GM20000 (cell line): ENCODE results near the gene ITPKB.

Experiments
- DNase-seq: peaks from one replicate; pipeline ENCODE4 v3.0.0; 2012; ENCODE audit warnings: low spot score
- TF ChIP-seq, protein P1 (sequence below): IDR thresholded peaks from 2 replicates; pipeline ENCODE4 v1.5.1; 2012; ENCODE audit warnings: mild to moderate bottlenecking, control low read depth; ENCODE audit errors: extremely low read depth, missing control alignments

ITPKB gene

DNA sequence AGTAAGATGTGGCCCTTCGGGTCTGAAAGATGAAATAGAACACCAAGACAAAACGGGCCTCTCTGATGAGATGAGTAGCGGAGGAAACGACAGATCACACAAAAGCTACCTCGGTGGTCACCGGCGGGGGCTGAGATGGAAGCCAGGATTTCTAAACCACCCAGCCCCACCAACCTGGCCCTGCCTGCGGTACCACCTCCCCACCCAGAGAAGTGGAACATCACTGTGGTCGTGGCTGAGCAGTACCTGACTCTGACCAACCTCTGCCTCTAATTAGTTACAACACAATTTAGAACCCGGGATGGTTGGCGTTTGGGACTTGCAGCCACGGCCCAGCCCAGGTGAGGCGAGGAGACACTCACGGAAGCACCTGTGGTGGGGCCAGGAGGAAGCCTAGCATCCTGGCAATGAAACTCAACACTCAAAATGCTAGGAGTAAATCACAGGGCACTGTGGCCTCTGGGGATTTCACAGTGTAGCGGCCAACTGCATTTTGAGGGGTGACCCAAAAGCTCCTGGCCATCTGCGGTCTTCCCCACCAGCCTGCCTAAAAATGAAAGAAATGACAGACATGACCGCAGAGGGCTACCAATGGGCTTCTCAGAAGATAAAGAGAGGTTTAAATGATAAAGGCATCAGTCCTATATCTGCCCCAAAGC is 73.4 kb downstream of the ITPKB start:
- TF ChIP-seq, protein P1, sequence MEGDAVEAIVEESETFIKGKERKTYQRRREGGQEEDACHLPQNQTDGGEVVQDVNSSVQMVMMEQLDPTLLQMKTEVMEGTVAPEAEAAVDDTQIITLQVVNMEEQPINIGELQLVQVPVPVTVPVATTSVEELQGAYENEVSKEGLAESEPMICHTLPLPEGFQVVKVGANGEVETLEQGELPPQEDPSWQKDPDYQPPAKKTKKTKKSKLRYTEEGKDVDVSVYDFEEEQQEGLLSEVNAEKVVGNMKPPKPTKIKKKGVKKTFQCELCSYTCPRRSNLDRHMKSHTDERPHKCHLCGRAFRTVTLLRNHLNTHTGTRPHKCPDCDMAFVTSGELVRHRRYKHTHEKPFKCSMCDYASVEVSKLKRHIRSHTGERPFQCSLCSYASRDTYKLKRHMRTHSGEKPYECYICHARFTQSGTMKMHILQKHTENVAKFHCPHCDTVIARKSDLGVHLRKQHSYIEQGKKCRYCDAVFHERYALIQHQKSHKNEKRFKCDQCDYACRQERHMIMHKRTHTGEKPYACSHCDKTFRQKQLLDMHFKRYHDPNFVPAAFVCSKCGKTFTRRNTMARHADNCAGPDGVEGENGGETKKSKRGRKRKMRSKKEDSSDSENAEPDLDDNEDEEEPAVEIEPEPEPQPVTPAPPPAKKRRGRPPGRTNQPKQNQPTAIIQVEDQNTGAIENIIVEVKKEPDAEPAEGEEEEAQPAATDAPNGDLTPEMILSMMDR: no peak
- no peak for DNase-seq

DNA sequence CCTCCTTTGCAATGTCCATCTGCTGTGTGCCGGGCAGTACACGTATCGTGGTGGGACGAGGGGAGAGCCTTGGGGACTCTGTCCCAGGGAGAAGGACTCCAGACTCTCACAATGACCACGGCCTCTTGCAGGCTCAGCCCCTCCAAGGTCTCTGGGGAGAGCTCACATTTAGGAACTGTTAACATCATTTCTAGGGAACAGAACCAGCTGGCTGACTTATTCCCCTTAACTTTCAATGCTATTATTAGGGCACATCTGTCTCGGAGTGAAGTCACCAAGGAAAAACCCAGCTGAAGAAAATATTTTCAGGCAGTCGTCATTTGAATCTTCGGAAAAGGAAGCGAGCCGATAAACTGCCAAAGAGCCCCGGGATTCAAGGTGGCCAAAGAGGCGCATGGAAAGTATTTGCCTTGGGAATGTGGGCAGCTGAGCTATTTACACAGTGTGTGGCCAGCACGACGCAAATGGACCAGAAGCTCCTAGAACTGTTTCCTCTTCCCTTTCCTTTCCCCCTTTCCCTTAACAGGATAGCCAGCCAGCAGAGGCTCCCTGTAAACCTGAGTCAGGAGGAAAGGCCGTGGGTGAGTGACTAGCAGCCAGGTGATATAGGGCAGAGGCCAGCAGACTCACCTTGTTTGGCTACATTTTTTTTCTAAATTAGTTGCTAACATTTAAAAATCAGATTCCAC is 74.5 kb downstream of the ITPKB start:
- no peak for DNase-seq
- TF ChIP-seq, protein P1: no peak

DNA sequence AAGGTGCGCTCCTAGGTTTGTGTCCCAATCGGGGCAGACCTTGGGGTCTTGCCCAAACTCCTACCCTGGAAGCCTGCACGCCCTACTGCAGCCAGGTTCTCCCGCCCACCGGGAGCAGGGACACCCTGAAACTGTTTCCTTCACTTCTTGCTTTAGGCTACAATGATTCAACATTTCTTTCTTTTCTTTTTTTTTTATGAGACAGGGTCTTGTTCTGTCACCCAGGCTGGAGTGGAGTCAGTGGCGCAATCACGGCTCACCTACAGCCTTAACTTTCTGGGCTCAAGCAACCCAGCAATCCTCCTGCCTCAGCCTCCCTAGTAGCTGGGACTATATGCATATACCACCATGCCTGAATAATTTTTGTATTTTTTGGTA is 75.8 kb downstream of the ITPKB start:
- DNase-seq: no peak
- TF ChIP-seq, protein P1: no peak

DNA sequence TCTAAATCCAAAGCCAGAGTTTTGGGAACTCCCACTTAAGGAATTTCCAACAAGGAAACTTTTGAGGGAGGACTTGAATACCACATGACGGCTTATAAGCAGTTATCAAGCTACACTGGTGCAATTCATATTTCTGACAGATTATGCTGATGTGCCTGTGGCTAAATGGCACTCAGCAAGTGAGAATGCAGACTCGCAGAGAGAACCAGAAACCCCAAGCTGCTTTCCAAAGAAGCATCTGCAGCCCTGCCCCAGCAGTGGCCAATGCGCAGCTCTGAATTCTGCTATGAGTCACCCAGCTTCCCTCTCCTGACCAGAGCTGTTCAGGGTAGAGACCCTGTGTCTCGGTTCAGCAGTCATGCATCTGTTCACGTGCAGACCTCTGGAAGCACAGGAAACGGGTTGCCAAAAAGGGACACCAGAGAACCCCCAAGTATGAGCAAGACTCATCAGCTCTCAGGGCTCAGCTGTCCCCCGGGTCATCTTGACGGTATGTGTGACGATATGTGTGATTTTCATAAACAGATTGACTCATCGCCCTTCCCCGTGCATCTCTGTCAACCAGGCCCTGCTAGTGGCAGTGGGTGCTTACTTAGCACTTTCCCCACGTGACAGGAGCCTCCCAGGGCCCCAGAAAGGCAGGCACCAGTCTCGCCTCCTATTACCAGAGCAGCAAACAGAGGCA is 76.3 kb downstream of the ITPKB start:
- DNase-seq: peak; percentile 85

DNA sequence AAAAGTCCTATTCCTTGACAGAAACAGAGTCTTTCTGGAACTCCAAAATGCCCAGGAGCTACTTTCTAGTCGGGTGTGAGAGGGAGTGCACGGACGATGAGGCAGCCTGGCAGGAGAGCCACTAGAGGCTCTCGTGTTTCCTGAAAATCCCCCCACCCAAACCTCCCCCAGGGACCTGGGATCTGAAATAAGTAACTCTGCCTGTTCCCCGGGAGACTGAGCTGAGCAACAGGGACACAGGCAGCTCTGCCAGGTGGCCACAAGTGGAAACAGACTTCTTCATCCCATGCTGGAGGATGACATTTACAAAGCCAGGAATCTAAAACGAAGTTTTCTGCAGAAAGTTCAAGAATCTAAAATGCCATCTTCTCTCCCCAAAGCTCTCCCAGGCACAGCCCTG is 77.1 kb downstream of the ITPKB start:
- TF ChIP-seq, protein P1: no peak
- no peak for DNase-seq

More for the DNA sequence above, 76.3 kb downstream of the ITPKB start:
- TF ChIP-seq, protein P1: no peak

DNA sequence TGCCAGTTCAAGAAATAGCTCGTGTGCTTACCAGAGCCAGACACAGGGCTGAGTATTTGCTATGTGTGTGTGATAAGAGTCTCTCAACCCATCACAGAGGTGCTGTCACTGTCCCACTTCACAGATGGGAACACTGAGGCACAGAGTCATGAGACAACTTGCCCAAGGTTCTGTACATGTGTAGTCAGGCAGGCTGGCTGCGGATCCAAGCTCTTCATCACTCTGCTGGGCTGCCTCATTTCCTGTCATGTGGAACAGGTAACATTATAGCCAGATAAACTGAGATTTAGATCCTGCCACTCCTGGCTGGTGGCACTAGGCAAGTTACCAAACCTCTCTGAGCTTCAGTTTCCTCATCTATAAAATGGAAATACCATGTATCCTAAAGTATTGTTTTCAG is 77.8 kb downstream of the ITPKB start:
- DNase-seq: no peak
- TF ChIP-seq, protein P1: no peak
